ENCODE results near the gene NFIX. TPM values are rescaled to one million over a fixed set of nuclear protein-coding genes. Genes with fewer than 3 reads are reported as not detected.

The NFIX gene
- total and polyA plus RNA-seq, 2 of the 13 experiments (the other 11 are each of a cell fraction or from before 2014, with no cell fraction given), result 3.4 to 5.4 TPM

DNA sequence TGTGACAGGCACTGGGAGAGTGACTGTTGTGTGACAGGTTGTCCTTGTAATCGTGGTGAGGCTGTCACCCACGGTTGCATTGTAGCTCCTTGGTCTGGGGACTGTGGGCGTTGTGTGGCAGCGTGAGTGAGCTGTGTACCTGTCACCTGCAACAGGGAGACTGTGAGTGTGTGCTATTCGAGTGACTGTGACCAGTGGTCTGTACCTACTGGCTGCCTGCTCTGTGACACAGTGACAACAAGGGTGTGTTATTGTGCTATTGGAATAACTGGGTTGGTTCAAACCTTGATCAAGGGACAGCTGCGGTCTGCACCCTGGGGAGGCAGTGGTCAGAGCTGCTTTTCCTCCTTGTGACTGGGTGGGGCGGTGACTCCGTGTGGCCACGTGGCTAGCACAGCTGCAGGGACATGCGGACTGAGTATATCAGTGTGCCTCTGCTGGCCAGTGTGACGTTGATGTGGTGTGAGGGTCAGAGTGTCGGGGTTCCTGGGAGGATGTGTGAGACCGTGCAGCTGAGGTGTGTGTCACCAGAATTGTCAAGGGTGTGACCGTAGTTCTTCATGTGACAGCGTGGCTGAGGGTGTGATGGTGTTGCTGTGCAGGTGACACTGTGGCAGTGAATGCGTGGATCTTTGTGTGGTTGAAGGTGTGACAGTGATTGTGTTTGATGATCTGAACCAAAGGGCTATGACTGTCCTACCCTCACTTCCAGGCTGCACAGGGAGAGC is 10.1 kb upstream of the NFIX start (continued):
- TF ChIP-seq ZNF33A (CRISPR knock-in tag; IDR thresholded peaks at IDR 0.05; ENCODE audit: borderline replicate concordance) (no peak), HOXA9 (CRISPR knock-in tag; IDR thresholded peaks at IDR 0.05; ENCODE audit: borderline replicate concordance) (0 out of 2 replicates have a peak, but pooled peaks have one; percentile 36), ZNF292 (CRISPR knock-in tag; IDR thresholded peaks at IDR 0.05; ENCODE audit: borderline replicate concordance, low read depth) (peak; percentile 79; the same call in 1 of the 2 replicates), KLF16 (CRISPR knock-in tag; IDR thresholded peaks at IDR 0.05) (peak in 1 of 2 experiments; percentile 88; a peak in 1 of 4 replicates), ZNF543 (CRISPR knock-in tag; IDR thresholded peaks at IDR 0.05) (no peak; the same call in 1 of the 2 replicates), ATF7 (IDR thresholded peaks at IDR 0.05) (no peak), ATF7 (CRISPR knock-in tag; IDR thresholded peaks at IDR 0.05) (0 out of 2 replicates have a peak, but pooled peaks have one; percentile 45), AKAP8 (CRISPR knock-in tag; IDR thresholded peaks at IDR 0.05) (peak; percentile 82; the same call in 1 of the 2 replicates), ZFP41 (CRISPR knock-in tag; IDR thresholded peaks at IDR 0.05; ENCODE audit: borderline replicate concordance) (0 out of 2 replicates have a peak, but pooled peaks have one; percentile 45), ZNF567 (CRISPR knock-in tag; IDR thresholded peaks at IDR 0.05; ENCODE audit: borderline replicate concordance) (no peak), ZIK1 (CRISPR knock-in tag; IDR thresholded peaks at IDR 0.05; ENCODE audit: borderline replicate concordance, low read depth) (0 out of 2 replicates have a peak, but pooled peaks have one; percentile 58), SALL1 (CRISPR knock-in tag; IDR thresholded peaks at IDR 0.05) (peak; percentile 6), KDM1A (CRISPR knock-in tag; IDR thresholded peaks at IDR 0.05) (no peak), CREB1 (IDR thresholded peaks at IDR 0.05) (peak; percentile 81), CREB1 (CRISPR knock-in tag; IDR thresholded peaks at IDR 0.05) (no peak), DMAP1 (CRISPR knock-in tag; IDR thresholded peaks at IDR 0.05) (peak; percentile 70), SP4 (CRISPR knock-in tag; IDR thresholded peaks at IDR 0.05) (no peak; the same call in 1 of the 2 replicates)
- TF ChIP-seq, protein P1, sequence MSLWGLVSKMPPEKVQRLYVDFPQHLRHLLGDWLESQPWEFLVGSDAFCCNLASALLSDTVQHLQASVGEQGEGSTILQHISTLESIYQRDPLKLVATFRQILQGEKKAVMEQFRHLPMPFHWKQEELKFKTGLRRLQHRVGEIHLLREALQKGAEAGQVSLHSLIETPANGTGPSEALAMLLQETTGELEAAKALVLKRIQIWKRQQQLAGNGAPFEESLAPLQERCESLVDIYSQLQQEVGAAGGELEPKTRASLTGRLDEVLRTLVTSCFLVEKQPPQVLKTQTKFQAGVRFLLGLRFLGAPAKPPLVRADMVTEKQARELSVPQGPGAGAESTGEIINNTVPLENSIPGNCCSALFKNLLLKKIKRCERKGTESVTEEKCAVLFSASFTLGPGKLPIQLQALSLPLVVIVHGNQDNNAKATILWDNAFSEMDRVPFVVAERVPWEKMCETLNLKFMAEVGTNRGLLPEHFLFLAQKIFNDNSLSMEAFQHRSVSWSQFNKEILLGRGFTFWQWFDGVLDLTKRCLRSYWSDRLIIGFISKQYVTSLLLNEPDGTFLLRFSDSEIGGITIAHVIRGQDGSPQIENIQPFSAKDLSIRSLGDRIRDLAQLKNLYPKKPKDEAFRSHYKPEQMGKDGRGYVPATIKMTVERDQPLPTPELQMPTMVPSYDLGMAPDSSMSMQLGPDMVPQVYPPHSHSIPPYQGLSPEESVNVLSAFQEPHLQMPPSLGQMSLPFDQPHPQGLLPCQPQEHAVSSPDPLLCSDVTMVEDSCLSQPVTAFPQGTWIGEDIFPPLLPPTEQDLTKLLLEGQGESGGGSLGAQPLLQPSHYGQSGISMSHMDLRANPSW (CRISPR knock-in tag; IDR thresholded peaks at IDR 0.05; ENCODE audit: borderline replicate concordance), result no peak
- TF ChIP-seq, protein P2, sequence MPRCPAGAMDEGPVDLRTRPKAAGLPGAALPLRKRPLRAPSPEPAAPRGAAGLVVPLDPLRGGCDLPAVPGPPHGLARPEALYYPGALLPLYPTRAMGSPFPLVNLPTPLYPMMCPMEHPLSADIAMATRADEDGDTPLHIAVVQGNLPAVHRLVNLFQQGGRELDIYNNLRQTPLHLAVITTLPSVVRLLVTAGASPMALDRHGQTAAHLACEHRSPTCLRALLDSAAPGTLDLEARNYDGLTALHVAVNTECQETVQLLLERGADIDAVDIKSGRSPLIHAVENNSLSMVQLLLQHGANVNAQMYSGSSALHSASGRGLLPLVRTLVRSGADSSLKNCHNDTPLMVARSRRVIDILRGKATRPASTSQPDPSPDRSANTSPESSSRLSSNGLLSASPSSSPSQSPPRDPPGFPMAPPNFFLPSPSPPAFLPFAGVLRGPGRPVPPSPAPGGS (CRISPR knock-in tag; IDR thresholded peaks at IDR 0.05), result no peak
- TF ChIP-seq, protein P3, sequence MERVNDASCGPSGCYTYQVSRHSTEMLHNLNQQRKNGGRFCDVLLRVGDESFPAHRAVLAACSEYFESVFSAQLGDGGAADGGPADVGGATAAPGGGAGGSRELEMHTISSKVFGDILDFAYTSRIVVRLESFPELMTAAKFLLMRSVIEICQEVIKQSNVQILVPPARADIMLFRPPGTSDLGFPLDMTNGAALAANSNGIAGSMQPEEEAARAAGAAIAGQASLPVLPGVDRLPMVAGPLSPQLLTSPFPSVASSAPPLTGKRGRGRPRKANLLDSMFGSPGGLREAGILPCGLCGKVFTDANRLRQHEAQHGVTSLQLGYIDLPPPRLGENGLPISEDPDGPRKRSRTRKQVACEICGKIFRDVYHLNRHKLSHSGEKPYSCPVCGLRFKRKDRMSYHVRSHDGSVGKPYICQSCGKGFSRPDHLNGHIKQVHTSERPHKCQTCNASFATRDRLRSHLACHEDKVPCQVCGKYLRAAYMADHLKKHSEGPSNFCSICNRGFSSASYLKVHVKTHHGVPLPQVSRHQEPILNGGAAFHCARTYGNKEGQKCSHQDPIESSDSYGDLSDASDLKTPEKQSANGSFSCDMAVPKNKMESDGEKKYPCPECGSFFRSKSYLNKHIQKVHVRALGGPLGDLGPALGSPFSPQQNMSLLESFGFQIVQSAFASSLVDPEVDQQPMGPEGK (CRISPR knock-in tag; IDR thresholded peaks at IDR 0.05), result peak; percentile 22
- TF ChIP-seq, protein P4, sequence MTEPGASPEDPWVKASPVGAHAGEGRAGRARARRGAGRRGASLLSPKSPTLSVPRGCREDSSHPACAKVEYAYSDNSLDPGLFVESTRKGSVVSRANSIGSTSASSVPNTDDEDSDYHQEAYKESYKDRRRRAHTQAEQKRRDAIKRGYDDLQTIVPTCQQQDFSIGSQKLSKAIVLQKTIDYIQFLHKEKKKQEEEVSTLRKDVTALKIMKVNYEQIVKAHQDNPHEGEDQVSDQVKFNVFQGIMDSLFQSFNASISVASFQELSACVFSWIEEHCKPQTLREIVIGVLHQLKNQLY (CRISPR knock-in tag; IDR thresholded peaks at IDR 0.05), result peak; percentile 55; the same call in 1 of the 2 replicates
- TF ChIP-seq, protein P5, sequence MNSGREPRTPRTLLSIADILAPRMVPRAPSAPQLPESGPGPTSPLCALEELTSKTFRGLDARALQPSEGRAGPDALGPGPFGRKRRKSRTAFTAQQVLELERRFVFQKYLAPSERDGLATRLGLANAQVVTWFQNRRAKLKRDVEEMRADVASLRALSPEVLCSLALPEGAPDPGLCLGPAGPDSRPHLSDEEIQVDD (CRISPR knock-in tag; IDR thresholded peaks at IDR 0.05; ENCODE audit: borderline replicate concordance), result peak; percentile 49
